HCEC 1CT (cell line): ENCODE measurements around the gene SETD4.
"Not testable (repeated sequence)": the region's sequence is repeated elsewhere in the genome, so short reads cannot be mapped to it uniquely, and the experiment has no call there.

Experiments used
- DNase-seq: peaks from one replicate; pipeline ENCODE4 v3.0.0-alpha.2; 2017

The SETD4 gene

DNA sequence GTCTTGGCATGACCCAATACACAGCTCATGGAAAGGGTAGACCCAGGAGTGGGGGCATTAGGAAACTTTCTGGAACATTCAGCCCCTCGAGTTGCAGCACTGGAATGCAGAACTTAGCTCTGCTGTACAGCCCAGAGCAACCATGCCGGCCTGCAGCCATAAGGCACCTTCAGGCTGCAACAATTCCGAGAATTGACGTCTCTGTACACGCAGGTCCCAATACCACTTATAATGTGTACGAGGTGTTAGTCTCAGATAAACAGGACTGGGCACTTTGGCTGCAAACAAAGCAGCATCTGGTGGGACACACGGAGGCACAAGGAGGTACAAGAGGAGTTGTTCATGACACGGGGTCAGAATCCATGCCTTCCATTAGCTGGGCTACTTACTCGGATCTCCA lies 17.4 kb upstream of the SETD4 start:
- no peak for DNase-seq

GRCh38 chr21:36076878-36077655 lies 16.7 kb upstream of the SETD4 start:
- DNase-seq = no peak

GRCh38 chr21:36075953-36076352 lies 15.6 kb upstream of the SETD4 start:
- DNase-seq = no peak

DNA sequence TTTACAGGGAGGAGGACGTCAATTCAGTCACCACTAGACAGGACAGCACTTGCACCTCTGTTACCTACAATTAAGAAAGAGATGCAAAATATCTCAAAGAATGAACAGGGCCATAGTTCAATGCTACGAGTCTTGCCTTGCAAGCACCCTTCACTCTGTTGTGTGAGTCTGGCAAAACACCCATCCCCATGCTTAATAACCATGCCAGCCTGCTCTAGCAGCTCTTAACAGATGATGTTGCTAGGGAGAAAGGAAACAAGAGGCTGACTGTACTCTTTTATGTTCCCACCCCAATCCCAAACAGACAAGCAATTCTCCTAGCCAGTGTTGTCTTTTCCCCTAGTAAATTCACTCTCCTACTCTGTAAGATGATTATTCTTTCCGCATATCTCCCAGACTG lies 14.8 kb upstream of the SETD4 start:
- no peak for DNase-seq

DNA sequence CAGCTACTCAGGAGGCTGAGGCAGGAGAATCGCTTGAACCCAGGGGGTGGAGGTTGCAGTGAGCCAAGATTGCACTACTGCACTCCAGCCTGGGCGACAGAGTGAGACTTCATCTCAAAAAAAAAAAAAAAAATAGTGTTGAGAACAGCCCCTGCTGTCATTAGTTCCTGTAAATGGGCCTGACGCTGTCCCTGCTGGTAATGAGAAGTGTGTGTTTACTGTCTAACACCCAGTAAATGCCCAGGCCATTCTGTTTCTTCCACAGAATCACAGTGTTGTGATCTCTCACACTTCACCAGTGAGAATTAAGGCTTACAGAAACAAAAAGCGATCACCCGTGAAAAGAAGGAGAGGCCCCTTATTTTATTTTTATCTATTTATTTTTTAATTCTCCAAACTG lies 13.6 kb upstream of the SETD4 start:
- DNase-seq = not testable (repeated sequence)

- DNase-seq = no peak
Observed at GRCh38 chr21:36073181-36073580, 12.9 kb upstream of the SETD4 start.

DNA sequence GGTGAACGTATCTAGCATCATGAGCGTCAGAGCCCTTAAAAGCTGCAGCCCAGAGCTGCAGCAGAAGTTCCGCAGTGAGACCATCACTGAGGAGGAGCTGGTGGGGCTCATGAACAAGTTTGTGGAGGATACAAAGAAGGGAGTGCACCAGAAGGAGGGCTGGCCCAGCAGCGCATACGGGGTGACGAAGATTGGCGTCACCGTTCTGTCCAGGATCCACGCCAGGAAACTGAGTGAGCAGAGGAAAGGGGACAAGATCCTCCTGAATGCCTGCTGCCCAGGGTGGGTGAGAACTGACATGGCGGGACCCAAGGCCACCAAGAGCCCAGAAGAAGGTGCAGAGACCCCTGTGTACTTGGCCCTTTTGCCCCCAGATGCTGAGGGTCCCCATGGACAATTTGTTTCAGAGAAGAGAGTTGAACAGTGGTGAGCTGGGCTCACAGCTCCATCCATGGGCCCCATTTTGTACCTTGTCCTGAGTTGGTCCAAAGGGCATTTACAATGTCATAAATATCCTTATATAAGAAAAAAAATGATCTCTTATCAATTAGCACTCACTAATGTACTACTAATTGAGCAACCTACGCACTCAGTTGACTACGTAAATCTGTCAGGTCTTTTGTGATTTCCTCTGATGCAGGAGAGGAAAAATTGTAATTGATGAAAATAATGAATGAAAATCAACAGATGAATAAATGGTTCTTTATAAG lies 12.3 kb upstream of the SETD4 start:
- no peak for DNase-seq

DNA sequence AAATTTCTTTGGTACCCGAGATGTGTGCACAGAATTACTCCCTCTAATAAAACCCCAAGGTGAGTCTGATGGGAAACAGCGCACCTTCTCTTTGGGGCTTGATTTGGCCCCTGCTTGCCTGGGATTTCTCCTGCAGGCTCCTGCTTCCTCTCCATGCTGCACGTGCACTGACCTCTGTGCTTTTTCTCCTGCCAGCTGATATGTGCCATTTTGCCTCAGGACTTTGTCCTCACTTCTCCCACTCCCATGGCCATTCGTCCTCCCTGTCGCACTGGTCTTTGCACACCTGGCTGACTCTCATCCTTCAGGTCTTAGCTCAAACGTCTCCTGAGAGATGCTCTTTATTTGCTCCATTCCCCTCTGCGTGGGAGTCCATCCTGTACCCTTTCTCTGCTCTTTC lies 10.7 kb upstream of the SETD4 start:
- no peak for DNase-seq

GRCh38 chr21:36069713-36070583 lies 9.6 kb upstream of the SETD4 start, which contains the start of gene CBR1:
Gene CBR1, plus strand, starts transcription at chr21:36070024. Its CDS starts 92 bp downstream, at chr21:36070116.
- DNase-seq = peak; percentile 94

DNA sequence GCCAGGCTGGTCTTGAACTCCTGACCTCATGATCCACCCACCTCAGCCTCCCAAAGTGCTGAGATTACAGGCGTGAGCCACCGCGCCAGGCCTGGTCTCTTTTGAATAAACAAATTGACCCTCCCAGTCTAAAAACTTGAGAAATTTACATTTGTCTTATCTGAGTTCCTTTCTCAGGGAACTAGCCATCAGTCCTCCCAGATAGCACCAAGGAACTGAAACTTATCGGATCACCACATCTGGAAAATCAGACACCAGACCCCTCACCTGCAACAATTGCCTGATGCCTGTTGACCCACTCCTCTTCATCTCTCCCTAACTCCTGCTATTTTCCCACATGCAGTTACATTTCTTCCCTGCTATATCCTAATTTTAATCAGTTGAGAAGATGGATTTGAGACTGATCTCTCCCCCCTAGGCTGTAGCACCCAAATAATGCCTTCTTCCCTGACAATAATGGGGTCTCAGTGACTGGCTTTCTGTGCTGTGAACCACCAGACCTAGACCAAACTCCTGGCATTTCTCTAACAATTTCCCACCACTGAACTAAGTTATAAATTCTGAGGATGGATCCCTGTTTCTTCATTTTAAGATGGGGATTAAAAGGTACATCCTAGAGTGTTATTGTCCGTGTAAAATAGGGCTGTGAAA lies 8.5 kb upstream of the SETD4 start:
- DNase-seq = no peak

DNA sequence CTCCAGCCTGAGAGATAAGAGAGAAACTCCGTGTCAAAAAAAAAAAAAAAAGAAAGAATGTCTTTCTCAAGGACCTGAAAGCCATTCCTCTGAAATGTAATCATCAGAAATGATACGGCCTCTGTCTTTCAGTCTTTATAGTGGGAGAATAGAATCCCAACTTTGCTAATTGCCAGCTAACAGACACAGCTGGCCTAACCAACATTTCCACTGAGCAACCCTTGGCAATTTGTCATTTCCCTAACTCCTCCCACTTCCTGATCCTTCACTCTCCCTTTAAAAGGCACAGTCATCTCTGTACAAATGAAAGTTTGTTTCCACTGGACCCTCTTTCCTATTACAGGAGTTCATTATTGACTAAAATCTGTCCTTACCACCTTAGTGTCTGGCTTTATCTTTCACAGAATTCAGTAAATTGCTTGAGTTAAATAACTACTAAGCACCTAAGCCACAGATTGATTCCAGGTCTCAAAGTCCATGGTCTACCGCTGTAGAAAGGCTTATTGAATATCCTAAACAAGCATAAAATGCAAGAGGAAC lies 5.2 kb upstream of the SETD4 start:
- DNase-seq = peak; percentile 82

- no peak for DNase-seq
Observed at GRCh38 chr21:36064085-36064460, 3.7 kb upstream of the SETD4 start.

DNA sequence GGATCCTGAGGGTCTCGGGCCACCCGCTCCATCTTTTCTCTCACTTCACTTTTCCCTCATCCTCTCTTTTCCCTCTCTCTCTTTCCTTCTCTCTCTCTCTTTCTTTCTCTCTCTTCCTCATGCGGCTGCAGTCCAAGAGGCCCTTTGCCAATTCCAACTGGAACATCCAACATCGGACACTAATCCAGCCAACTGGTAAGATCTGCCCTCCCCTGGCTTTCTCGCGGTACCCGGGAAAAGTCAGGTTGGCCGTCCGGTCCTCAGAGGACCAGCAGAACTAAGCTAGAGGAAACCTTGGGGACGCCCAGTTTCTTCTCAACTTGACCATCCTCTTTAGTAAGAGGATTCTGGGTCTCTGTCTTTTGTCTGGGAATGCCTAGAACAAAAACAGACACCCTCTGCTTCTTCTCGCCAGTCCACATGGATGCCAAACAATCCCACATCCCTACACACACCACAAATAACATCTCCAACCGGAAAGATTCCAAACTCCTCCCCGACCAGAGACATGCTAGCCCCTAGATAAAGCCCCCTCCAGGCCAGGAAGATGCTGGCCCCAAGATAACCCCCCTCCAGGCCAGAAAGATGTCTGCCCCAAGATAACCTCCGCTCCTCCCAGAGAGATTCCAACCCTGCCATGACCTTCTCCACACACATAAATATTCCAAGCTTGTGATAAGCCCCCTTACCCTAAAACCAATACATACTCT lies 3.2 kb upstream of the SETD4 start:
- DNase-seq = no peak

- DNase-seq = no peak
Observed at GRCh38 chr21:36061445-36061844, 1.1 kb upstream of the SETD4 start.

DNA sequence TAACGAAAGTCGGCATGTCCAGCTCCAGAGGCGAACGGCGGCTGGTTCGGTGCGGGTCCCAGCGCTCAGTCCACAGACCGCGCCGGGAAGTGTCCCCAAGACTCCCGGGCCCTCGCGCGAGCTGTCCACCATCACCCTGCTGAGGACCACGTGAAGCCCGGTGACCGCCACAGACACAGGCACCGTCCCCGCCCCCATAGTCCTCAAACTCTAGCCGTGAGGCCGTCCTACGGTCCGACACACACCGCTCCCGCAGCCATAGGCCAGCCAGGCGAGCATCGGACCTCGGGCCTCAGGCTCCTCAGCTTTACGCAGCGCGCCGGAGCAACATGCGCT lies 535 bp downstream of the SETD4 start:
- no peak for DNase-seq

DNA sequence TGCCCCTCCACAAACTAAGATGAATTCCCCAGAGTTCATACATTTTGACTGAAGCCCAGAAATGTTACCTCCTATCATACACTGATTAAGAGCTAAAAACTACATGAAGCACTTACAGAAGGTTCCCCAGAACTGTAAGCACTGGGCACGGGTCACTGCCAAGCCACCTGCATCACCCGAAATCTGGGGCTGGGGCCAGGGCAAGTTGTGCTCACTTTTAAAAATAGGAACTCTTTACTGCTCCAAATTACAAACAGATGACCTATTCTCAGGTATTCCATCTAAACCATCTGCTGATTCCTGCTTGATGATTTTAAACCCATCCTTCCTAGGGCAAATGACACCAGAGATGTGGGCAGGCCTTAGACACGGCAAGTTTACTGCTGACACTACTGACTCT lies 4.8 kb downstream of the SETD4 start:
- DNase-seq = no peak

GRCh38 chr21:36053715-36054062 lies 6.6 kb downstream of the SETD4 start:
- no peak for DNase-seq

GRCh38 chr21:36052860-36053714 lies 7.2 kb downstream of the SETD4 start:
- no peak for DNase-seq

DNA sequence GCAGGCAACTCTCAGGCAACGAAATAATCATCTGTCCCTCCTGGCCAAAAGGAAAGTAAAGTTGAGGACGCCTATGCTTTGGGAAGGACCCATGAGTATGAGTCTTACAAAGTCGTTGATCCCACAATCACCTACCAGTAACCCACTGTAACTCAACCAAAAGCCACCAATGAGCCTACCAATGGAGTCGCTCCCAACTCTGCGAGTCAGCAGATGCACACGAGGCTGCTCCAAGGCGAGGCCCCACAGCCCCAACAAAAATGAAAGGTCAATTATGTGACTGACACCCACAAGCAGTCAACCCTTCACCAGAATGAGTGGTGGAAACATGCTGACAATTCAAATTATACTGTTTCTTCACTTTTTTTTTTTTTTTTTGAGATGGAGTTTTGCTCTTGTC lies 12.0 kb downstream of the SETD4 start:
- DNase-seq = no peak

GRCh38 chr21:36047139-36047538 lies 13.2 kb downstream of the SETD4 start:
- no peak for DNase-seq

DNA sequence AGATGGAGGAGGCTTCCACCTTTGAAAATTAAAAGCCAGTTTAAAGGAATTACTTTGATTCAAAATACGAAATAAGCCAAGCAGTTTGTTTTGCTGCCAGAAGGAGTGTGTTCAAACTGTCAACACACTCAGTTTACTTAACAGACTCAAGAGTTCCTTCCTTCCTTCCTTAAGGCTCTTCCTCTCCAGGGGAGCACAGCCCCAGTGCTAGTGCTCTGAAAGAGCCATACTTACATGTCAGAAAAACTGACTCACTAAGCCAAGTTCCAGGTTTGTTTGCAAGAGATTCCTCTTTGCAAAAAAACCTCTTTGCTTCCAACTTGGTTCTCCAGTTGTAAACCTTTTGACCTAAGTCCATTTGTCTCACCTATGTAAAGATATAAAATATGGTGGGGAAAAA lies 14.3 kb downstream of the SETD4 start:
- DNase-seq = no peak
